NCI-H748 (cell line): ENCODE data around the gene CAMTA1.

Experiments
- DNase-seq: peaks from one replicate; lab custom pipeline; 2025; ENCODE audit not compliant: unreplicated experiment; lab: John Stamatoyannopoulos, UW

CAMTA1 gene

DNA sequence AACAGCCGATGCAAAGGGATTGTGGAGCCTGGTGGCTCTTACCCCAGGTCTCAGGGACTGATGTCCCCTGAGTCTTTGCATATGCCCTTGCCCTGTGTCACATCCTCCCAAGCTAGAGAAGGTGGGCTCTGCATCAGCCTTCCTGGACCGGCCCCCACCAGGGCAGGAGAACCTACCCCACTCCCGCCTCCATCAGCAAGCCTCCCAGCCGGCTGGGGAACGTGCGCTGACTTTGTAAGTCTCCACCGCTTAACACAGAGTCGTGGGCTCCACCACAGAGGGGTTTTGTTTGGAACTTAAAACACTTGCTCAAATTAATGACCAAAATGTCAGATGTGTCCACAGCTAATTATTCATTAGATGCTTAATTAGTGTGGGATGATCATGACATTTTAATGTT is 730.6 kb downstream of the CAMTA1 start:
- DNase-seq, result no peak

- no peak for DNase-seq
These were observed 731.1 kb downstream of the CAMTA1 start for GRCh38 chr1:7516341-7516740.

- DNase-seq, result no peak
These were observed 731.7 kb downstream of the CAMTA1 start for GRCh38 chr1:7516929-7517328.

GRCh38 chr1:7517611-7518330 is 732.5 kb downstream of the CAMTA1 start:
- DNase-seq, result no peak

- DNase-seq, result no peak
These were observed 733.2 kb downstream of the CAMTA1 start for GRCh38 chr1:7518411-7518810.

DNA sequence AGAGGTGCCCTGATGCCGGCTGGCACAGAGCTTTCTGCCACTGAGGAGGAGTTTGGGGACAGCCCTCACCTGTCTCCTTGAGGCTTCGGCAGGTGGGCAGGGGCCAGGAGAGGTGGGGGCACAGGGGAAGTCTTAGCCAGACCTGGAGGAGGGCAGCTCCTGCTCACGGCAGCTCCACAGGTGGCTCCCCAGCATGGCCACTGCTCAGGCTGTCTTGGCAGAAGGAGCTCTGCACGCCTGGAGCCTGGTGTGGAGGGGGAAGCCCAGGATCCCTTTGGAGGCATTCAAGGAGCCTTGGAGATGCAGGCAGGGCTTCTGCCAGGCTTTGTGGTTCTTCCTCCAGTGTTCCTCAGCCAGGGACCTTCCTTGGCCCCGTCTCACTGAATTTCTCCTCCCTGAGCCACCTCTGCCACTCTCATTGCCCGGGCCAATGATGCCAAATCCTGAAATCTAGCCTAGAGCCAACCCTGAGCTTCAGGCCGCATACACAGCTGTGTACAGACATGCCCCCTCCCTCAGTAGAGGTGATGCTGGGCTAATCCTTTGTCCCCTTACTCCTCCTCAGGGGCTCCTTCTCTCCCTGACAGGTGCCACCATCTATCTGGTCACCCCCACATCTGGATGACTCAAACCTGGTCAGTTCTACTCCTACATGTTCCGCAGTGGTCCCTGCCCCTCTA is 734.1 kb downstream of the CAMTA1 start:
- DNase-seq, result no peak

DNA sequence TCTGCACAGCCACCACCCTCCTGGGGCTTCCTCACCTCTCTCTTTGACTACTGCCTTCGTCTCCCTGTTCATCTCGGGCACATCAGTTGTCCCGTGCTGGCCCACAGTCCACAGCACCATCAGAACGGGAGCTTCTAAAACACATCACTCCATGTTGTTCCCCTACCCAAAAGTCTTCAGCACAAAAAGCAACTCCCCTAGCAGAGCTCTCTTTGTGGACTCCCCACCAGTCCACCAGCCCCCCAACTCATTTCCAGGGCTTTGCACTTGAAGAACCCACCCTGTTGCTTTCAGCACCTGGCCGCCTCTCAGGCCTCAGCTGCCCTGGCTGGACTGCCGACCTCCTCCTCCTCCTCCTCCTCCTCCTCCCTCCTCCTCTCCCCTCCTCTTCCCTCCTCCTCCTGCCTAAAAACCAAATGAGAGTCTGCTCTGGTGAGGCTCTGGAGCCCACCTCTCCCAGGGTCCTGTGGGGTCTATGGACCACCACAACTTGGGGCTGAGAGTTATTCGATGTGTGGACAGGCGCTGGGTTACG is 734.7 kb downstream of the CAMTA1 start:
- DNase-seq, result no peak

DNA sequence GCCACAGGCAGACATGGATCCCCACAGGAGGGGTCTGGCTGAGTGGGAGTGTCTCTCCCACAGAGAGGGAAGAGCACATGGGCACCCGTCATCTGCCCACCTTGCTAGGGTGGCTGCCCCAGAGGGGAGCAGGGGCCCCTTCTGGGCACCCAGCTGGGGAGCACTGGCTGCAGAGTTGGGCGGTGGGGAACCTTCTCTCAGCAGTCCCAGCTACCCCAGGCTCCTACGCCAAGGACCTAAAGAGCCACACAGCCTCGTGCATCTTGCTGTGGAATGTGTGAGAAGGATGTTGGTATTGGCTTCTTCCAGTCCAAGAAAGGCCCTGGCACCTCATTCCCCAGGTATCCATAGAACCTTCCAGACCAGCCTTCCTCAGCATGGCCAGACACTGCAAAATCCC is 735.2 kb downstream of the CAMTA1 start:
- no peak for DNase-seq

GRCh38 chr1:7524341-7525337 is 739.4 kb downstream of the CAMTA1 start:
- DNase-seq, result no peak

DNA sequence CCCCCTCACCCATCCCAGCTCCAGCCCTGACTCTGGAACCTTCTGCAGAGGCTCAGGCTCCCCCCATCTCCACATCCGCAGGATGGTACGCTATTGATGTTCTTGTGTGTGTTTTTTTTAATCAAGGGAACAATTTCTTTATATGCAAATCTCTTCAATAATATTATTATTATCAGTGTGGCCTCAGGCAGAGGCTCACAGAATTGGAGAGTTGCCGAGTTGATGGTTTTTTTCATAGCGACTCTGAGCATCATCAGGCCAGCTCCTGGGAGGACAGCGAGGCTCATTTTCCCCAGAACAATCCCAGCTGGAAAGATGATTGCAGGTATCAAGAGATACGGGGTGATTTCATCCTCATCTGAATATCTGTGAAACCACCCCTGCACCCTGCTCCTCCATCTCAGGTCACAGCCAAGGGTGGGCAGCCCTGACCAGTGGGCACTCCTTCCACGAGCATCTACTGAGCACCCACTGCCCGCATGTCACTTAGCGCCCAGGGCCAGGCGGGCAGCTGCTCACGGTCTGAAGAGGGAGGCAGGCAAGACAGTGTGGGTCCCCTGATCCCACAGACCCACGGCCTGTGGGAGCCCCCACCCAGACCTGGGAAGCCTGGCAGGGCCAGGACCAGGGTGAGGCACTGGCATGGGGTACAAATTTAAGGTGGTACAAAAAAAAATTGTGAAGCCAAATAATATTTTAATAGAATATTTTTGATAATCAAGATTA is 740.2 kb downstream of the CAMTA1 start:
- no peak for DNase-seq

GRCh38 chr1:7526196-7526866 is 741.1 kb downstream of the CAMTA1 start:
- no peak for DNase-seq

- no peak for DNase-seq
These were observed 741.8 kb downstream of the CAMTA1 start for GRCh38 chr1:7526867-7527732.

- no peak for DNase-seq
These were observed 742.4 kb downstream of the CAMTA1 start for GRCh38 chr1:7527733-7528045.

DNA sequence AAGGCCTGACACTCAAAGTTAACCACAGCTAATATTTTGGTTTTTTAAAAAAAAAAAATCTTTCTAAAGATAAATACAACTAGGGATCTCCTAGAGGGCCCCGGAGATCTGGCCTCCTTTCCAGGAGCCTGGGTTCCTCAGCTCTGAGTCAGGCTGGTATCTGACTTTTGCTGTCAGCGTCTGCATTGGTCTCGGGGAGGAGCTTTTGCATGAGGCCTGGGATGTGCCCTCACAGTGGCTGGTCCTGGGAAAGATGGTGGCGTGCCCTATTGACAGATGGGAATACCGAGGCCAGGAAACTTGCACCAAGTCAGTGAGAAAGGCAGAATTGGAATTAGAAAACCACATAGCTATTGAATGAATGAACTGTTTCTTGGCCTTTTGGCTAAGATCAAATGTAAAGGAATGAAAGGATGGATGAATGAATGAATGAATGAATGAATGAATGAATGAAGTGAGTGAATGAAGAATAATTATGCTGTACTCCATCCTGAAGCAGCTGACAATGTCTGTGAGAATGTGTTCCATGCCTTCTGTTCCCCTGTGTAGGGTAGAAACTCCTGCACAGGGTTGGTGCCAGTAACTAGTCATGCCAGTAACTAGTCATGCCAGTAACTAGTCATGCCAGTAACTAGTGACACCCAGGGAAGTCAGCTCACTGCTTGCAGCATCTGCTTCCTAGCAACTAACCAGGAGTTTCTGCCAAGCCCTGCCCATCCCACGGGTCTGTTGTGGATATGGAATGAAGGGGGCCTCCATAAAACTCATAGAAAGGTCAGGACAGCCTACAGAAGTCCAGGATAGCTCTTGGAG is 743.3 kb downstream of the CAMTA1 start:
- DNase-seq, result no peak

GRCh38 chr1:7529917-7530316 is 744.7 kb downstream of the CAMTA1 start:
- no peak for DNase-seq

GRCh38 chr1:7531562-7532340 is 746.5 kb downstream of the CAMTA1 start:
- no peak for DNase-seq

GRCh38 chr1:7533006-7533405 is 747.8 kb downstream of the CAMTA1 start:
- DNase-seq, result no peak
